ENCODE data around the gene METTL4.
A peak's percentile ranks its signal among the peaks of the same experiment; 100 is the strongest.

METTL4 gene

DNA sequence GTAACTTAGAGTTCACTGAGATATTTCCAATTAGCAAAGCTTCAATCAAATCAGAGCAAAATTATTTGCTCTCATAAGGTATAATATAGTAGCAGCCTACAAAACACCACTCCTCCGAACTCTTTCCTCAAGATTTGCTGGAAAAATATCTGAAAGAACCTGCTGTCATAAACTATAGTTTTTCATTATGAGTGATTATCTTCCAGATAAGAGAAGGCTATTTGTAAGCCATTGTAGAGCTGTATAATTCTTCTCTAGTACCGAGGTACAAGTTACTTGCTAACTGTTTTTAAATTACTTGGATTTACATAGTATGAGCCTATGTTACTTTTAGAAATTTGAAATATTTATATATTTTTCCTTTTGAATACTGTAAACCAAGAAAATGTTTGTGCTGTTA is 2.1 kb upstream of the METTL4 start:
- Histone ChIP-seq H3K4me3 (ENCODE audit: low read depth, low read length) (no peak overlapping the region), H3K9me3 (ENCODE audit: control insufficient read depth, low read length) (no peaks in the 10 kb centered on the region)
- no peak for TF ChIP-seq CTCF (IDR thresholded peaks at IDR 0.05)

GRCh38 chr18:2572892-2573291 is 1.6 kb upstream of the METTL4 start:
- Histone ChIP-seq H3K4me3 (ENCODE audit: low read depth, low read length) (no peak overlapping the region), H3K9ac (no peak overlapping the region), H3K27ac (no peak overlapping the region), H3K36me3 (ENCODE audit: control insufficient read depth, insufficient read depth, low read length) (no peaks in the 10 kb centered on the region), H3K79me2 (peaks cover 4% of the 10 kb centered on the region), H3K9me3 (ENCODE audit: control insufficient read depth, low read length) (no peaks in the 10 kb centered on the region), H3K4me1 (peaks cover 4% of the 10 kb centered on the region), H3K27me3 (ENCODE audit: control insufficient read depth, insufficient read depth, low read length) (no peaks in the 10 kb centered on the region), H3K4me2 (ENCODE audit: low read length) (no peak overlapping the region), H2AFZ (no peak overlapping the region)
- TF ChIP-seq CTCF (IDR thresholded peaks at IDR 0.05): no peak

More for the DNA sequence above, 2.1 kb upstream of the METTL4 start:
- Histone ChIP-seq H2AFZ (no peak overlapping the region), H3K36me3 (ENCODE audit: control insufficient read depth, insufficient read depth, low read length) (no peaks in the 10 kb centered on the region), H3K27ac (no peak overlapping the region), H3K9ac (no peak overlapping the region), H3K4me1 (peaks cover 4% of the 10 kb centered on the region), H3K27me3 (ENCODE audit: control insufficient read depth, insufficient read depth, low read length) (no peaks in the 10 kb centered on the region), H3K4me2 (ENCODE audit: low read length) (no peak overlapping the region), H3K79me2 (peaks cover 4% of the 10 kb centered on the region)

- no peak overlapping the region for H3K4me3 ChIP-seq (ENCODE audit: low read depth, low read length)
- H2AFZ ChIP-seq: no peak overlapping the region
- H3K27me3 ChIP-seq (ENCODE audit: control insufficient read depth, insufficient read depth, low read length): no peaks in the 10 kb centered on the region
- TF ChIP-seq CTCF (IDR thresholded peaks at IDR 0.05): no peak
- no peak overlapping the region for H3K4me2 ChIP-seq (ENCODE audit: low read length)
- no peak overlapping the region for H3K9ac ChIP-seq
- H3K27ac ChIP-seq: no peak overlapping the region
- H3K79me2 ChIP-seq: peaks cover 4% of the 10 kb centered on the region
- no peaks in the 10 kb centered on the region for H3K36me3 ChIP-seq (ENCODE audit: control insufficient read depth, insufficient read depth, low read length)
- H3K4me1 ChIP-seq: peaks cover 4% of the 10 kb centered on the region
- H3K9me3 ChIP-seq (ENCODE audit: control insufficient read depth, low read length): no peaks in the 10 kb centered on the region
These were observed 865 bp upstream of the METTL4 start for GRCh38 chr18:2572171-2572569.

- H3K36me3 ChIP-seq (ENCODE audit: control insufficient read depth, insufficient read depth, low read length): no peaks in the 10 kb centered on the region
- peak overlapping the region; percentile 94 for H2AFZ ChIP-seq
- peak overlapping the region; percentile 71 for H3K4me3 ChIP-seq (ENCODE audit: low read depth, low read length)
- H3K27ac ChIP-seq: peak overlapping the region; percentile 93
- no peak for TF ChIP-seq CTCF (IDR thresholded peaks at IDR 0.05)
- peaks cover 4% of the 10 kb centered on the region for H3K4me1 ChIP-seq
- peak overlapping the region; percentile 70 for H3K4me2 ChIP-seq (ENCODE audit: low read length)
- no peaks in the 10 kb centered on the region for H3K9me3 ChIP-seq (ENCODE audit: control insufficient read depth, low read length)
- H3K27me3 ChIP-seq (ENCODE audit: control insufficient read depth, insufficient read depth, low read length): no peaks in the 10 kb centered on the region
- H3K9ac ChIP-seq: peak overlapping the region; percentile 79
- H3K79me2 ChIP-seq: peaks cover 4% of the 10 kb centered on the region
These were observed 519 bp downstream of the METTL4 start for GRCh38 chr18:2570772-2571199.
